SK-N-SH treated with all-trans-retinoic acid at 6 μM for 48 hours (cell line): ENCODE measurements around the gene MESP2.

ENCODE experiments used
- ATAC-seq: fragments of 200-7000 bp; cut with Tn5 transposase; 3 replicates; pipeline ENCODE4 v1.9.1; 2020; ENCODE audit warnings: mild to moderate bottlenecking, moderate library complexity
- ARNTL ChIP-seq: fragments of 450-650 bp; formaldehyde crosslinking; IDR thresholded peaks from 2 replicates; pipeline ENCODE4 v1.5.0; 2020; ENCODE audit warnings: low read depth, mild to moderate bottlenecking, moderate library complexity, borderline replicate concordance
- BACH2 ChIP-seq: fragments of 250-450 bp; sonication (Bioruptor Pico); IDR thresholded peaks from 2 replicates; pipeline ENCODE4 v1.9.0; 2021; ENCODE audit warnings: mild to moderate bottlenecking, borderline replicate concordance
- CREB5 ChIP-seq: fragments of 250-450 bp; sonication (Bioruptor Pico); IDR thresholded peaks from 2 replicates; pipeline ENCODE4 v1.5.1; 2020; ENCODE audit warnings: low read depth, mild to moderate bottlenecking, moderate library complexity
- CSDC2 ChIP-seq: fragments of 250-450 bp; sonication (Bioruptor Pico); IDR thresholded peaks from 2 replicates; pipeline ENCODE4 v1.5.0; 2020; ENCODE audit warnings: mild to moderate bottlenecking, moderate library complexity
- ESRRG ChIP-seq: fragments of 250-450 bp; sonication (Bioruptor Pico); IDR thresholded peaks from 2 replicates; pipeline ENCODE4 v1.6.1; 2021; ENCODE audit warnings: mild to moderate bottlenecking
- GLIS3 ChIP-seq: fragments of 250-450 bp; sonication (Bioruptor Pico); IDR thresholded peaks from 2 replicates; pipeline ENCODE4 v1.5.0; 2020; ENCODE audit warnings: mild to moderate bottlenecking, moderate library complexity
- ISL1 ChIP-seq: fragments of 250-450 bp; sonication (Bioruptor Pico); IDR thresholded peaks from 2 replicates; pipeline ENCODE4 v2.1.2; 2022; ENCODE audit warnings: mild to moderate bottlenecking, moderate library complexity
- OSR1 ChIP-seq: fragments of 250-450 bp; sonication (Bioruptor Pico); IDR thresholded peaks from 2 replicates; pipeline ENCODE4 v1.8.0; 2022; ENCODE audit warnings: moderate library complexity, mild to moderate bottlenecking, inconsistent platforms
- SNAI2 ChIP-seq: fragments of 250-450 bp; sonication (Bioruptor Pico); IDR thresholded peaks from 2 replicates; pipeline ENCODE4 v1.5.0; 2020; ENCODE audit warnings: mild to moderate bottlenecking, moderate library complexity
- TCF4 ChIP-seq: fragments of 250-450 bp; sonication (Bioruptor Pico); IDR thresholded peaks from 2 replicates; pipeline ENCODE4 v1.8.0; 2021; ENCODE audit warnings: mild to moderate bottlenecking, moderate library complexity, borderline replicate concordance
- TOX ChIP-seq: fragments of 250-450 bp; sonication (Bioruptor Pico); IDR thresholded peaks from 2 replicates; pipeline ENCODE4 v1.8.0; 2021; ENCODE audit warnings: mild to moderate bottlenecking, moderate library complexity, borderline replicate concordance
- TSHZ2 ChIP-seq: fragments of 250-450 bp; sonication (Bioruptor Pico); IDR thresholded peaks from 2 replicates; pipeline ENCODE4 v1.5.0; 2020; ENCODE audit warnings: mild to moderate bottlenecking, moderate library complexity
- ZC3H10 ChIP-seq: fragments of 250-450 bp; sonication (Bioruptor Pico); IDR thresholded peaks from 2 replicates; pipeline ENCODE4 v1.5.1; 2021; ENCODE audit warnings: mild to moderate bottlenecking, moderate library complexity
- ZFP3 ChIP-seq: fragments of 250-450 bp; sonication (Bioruptor Pico); IDR thresholded peaks from 2 replicates; pipeline ENCODE4 v1.5.0; 2020; ENCODE audit warnings: mild to moderate bottlenecking, moderate library complexity
- ZFP30 ChIP-seq: fragments of 450-650 bp; formaldehyde crosslinking; IDR thresholded peaks from 2 replicates; pipeline ENCODE4 v1.5.0; 2022; ENCODE audit warnings: mild to moderate bottlenecking, moderate library complexity
- ZNF565 ChIP-seq: fragments of 450-650 bp; formaldehyde crosslinking; conservative IDR thresholded peaks from 2 replicates; pipeline ENCODE4 v1.5.0; 2020; ENCODE audit warnings: low read depth, mild to moderate bottlenecking, moderate library complexity
- ZNF70 ChIP-seq: fragments of 450-650 bp; formaldehyde crosslinking; IDR thresholded peaks from 2 replicates; pipeline ENCODE4 v1.5.0; 2020; ENCODE audit warnings: mild to moderate bottlenecking, moderate library complexity
- ZNF8 ChIP-seq: fragments of 450-650 bp; formaldehyde crosslinking; IDR thresholded peaks from 2 replicates; pipeline ENCODE4 v1.5.0; 2020; ENCODE audit warnings: mild to moderate bottlenecking, moderate library complexity
- TF ChIP-seq, protein P1 (sequence below): fragments of 250-450 bp; sonication (Bioruptor Pico); IDR thresholded peaks from 2 replicates; pipeline ENCODE4 v1.5.1; 2021; ENCODE audit warnings: mild to moderate bottlenecking, moderate library complexity

Gene MESP2

GRCh38 chr15:89783111-89783860, 7.2 kb downstream of the MESP2 start:
- TF ChIP-seq ZNF70: no peak
- TF ChIP-seq, protein P1, sequence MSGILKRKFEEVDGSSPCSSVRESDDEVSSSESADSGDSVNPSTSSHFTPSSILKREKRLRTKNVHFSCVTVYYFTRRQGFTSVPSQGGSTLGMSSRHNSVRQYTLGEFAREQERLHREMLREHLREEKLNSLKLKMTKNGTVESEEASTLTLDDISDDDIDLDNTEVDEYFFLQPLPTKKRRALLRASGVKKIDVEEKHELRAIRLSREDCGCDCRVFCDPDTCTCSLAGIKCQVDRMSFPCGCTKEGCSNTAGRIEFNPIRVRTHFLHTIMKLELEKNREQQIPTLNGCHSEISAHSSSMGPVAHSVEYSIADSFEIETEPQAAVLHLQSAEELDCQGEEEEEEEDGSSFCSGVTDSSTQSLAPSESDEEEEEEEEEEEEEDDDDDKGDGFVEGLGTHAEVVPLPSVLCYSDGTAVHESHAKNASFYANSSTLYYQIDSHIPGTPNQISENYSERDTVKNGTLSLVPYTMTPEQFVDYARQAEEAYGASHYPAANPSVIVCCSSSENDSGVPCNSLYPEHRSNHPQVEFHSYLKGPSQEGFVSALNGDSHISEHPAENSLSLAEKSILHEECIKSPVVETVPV (CRISPR knock-in tag): no peak
- no peak for ATAC-seq

DNA sequence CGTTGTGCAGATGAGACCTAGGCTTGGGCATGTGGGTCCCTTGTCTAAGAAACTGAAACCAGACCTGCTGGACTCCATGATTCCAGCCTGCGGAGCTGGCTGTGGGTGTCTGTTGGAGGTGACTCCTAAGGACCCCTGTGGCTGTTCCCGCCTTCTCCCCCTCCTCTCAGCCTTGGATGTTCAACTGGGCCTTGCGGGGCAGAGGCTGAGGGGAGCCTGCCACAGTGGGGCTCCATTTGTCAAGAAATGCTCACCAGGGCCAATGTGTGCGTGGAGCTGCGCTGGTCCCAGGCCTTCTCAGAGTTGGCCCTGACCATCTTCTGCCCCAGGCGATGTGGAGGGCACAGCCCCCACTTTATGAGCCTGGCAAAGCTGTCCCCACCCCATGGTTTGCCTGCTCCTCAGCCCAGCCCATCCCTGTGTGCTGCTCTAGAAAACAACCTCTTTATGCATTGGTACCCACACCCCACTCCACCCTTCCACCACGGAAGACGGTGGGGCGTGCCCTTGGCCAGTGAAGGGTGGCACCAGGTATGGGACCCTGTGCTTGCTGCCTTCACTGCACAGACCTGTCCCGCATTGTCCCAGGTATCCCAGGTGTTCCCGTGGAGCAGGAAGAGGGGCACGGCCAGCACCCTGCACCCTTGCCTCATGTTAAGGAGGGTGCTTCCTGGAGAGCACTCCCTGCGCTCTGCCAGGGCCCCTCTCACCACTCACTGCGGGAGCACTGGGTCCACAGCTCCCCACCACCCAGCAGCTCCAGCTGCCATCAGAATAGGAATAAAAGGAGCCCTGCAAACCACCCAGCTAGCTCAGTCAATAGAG, 7.9 kb downstream of the MESP2 start:
- ATAC-seq: no peak
- TF ChIP-seq ISL1 (no peak), GLIS3 (no peak), CSDC2 (no peak), TOX (CRISPR knock-in tag) (no peak), BACH2 (CRISPR knock-in tag) (no peak)

GRCh38 chr15:89784686-89784960, 8.5 kb downstream of the MESP2 start:
- ATAC-seq: no peak
- TF ChIP-seq ZFP30 (no peak), ESRRG (CRISPR knock-in tag) (no peak), SNAI2 (CRISPR knock-in tag) (no peak), ISL1 (no peak), ARNTL (CRISPR knock-in tag) (no peak)

DNA sequence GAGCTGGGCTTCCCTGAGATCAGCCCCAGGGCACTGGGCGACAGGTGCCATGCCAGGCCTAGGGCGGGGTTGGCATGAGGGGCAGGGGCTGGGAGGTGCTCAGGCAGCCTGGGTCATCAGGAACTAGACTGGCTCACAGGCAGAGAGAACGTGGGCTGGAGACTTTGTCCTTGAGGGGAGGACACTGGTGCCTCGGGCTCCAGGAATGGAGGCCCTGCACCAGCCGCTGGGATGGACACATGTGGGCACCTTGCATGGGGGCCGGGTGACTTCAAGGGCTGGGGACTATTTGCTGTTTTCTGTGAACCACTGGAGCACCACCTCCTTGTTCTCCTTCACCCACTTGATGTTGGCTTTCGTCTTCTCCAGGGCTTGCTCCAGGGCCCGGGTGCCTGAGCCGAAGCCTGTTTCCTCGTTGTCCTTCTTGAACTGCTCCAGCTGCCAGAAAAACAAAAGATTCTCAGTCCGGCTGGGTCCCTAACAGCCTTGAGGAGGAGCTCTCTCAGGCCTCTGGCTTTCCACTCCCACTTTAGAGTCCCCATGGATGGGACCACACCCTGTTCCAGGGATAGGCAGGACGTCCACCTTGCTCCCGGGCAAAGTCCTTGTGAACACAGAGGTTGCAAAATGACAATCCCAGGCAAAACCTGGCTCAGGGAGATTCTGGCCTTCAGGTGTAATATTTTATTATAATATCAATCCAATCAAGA, 9.1 kb downstream of the MESP2 start:
- ATAC-seq: no peak
- TF ChIP-seq ARNTL (CRISPR knock-in tag) (no peak), ZNF8 (CRISPR knock-in tag) (no peak), CSDC2 (no peak), BACH2 (CRISPR knock-in tag) (no peak), ZNF70 (no peak), TSHZ2 (CRISPR knock-in tag) (no peak), TOX (CRISPR knock-in tag) (no peak), ESRRG (CRISPR knock-in tag) (no peak), OSR1 (CRISPR knock-in tag) (no peak), CREB5 (CRISPR knock-in tag) (no peak), ZC3H10 (CRISPR knock-in tag) (no peak), ZFP30 (no peak), GLIS3 (no peak), ZFP3 (no peak), SNAI2 (CRISPR knock-in tag) (no peak), TCF4 (CRISPR knock-in tag) (no peak), ZNF565 (CRISPR knock-in tag) (no peak)
- TF ChIP-seq, protein P1 (CRISPR knock-in tag): no peak
